ENCODE measurements around the gene PTGIS.
"Not testable (repeated sequence)": the region's sequence is repeated elsewhere in the genome, so short reads cannot be mapped to it uniquely, and the experiment has no call there.

Gene PTGIS

DNA sequence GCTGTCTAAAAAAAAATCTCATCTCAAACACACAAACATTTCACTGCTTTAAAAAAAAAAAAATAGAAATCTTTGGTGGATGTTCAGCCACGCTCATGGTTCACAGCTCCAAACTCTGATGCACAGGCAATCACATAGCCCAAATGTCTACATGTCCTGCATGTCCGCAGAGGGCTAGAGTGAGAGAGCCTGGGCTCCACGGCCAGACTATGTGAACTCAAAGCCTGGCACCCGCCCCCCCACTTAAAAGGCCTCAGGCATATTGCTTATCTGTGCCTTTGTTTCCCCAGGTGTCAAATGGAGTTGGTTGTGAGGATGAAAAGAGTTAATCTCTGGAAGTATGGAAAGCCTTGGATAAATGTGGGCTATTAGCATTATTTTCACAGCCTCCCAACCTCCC, 10.5 kb upstream of the PTGIS start:
- DNase-seq, result no peak

DNA sequence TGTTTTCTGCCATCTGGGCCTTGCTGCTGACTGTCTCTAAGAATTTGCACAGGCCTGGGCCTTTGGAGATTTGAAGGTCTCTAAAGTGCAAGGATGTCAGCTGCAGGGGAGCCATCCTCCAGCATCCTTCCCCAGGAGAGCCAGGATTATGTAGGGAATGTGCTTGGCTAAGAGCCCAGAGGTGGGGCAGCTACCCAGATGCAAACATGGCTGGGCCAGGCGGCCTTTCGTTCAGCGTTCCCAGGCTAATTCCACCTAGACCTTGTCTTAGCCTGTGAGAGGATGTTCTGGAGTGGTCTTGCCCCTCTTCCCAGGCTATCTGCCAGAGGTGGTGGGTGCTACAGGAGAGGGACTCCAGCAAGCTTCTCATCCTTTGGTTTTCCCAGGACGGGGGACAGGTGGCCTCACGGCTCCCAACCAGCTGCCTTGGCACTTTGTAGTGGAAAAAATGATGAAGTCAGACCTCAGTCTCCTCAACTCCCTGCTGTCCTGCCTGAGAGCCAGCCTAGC, 7.7 kb upstream of the PTGIS start:
- DNase-seq, result no peak

DNA sequence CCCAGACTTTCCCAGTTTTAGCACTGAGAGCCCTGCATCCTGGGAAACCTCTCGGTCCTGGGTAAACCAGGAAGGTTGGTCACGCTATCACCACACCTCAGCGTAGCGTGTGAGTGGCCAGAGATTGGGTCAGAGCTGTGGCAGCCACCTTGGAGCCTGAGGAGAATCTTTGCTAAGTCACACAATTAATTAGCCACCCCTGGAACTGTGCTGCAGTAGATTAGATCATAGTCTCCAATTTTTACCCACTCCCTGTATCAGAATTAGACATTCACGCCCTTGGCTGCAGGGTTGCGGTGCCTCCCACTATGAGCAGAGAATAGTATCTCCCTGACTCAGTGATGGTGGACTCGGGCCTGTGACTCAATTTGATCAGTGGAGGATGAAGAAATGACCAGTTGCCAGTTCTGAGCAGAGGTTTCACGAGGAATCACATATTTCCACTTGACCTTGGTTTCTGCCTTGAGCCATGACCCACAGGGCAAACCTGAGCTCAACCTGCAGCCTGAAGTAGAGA, 6.0 kb upstream of the PTGIS start:
- no peak for DNase-seq

DNA sequence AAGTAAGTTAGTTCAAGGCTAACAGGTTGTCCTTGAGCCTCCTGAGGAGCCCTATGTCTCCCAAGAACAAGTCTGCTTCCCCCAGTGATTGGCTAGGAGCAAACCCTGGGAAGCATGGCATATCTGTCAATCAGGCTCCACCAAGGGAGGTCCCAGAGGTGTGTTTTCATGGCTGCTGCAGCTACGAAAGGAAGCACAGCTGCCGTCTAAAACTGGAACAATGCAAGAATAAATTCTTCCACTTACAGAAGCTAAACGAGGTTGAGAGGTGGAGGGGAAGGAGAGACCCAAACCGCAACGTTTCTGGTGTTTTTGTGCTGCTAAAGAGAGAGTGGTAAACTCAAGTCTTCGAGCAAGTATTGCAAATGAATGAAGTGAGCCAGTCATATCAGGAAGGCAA, 4.9 kb upstream of the PTGIS start:
- no peak for DNase-seq

DNA sequence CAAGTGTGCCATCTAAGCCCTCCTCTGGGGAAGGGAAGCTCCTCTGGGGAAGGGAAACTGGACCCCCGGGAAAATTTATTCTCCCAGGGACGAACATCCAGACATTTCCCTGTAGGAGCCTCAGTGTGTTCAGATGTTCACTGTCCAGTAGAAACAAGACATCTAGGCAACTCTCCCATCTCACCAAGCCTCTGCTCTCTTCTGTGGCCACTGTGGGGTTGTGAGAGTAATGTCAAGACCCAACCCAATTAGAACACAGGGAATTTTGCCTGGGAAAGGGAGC, 3.6 kb upstream of the PTGIS start:
- no peak for DNase-seq

DNA sequence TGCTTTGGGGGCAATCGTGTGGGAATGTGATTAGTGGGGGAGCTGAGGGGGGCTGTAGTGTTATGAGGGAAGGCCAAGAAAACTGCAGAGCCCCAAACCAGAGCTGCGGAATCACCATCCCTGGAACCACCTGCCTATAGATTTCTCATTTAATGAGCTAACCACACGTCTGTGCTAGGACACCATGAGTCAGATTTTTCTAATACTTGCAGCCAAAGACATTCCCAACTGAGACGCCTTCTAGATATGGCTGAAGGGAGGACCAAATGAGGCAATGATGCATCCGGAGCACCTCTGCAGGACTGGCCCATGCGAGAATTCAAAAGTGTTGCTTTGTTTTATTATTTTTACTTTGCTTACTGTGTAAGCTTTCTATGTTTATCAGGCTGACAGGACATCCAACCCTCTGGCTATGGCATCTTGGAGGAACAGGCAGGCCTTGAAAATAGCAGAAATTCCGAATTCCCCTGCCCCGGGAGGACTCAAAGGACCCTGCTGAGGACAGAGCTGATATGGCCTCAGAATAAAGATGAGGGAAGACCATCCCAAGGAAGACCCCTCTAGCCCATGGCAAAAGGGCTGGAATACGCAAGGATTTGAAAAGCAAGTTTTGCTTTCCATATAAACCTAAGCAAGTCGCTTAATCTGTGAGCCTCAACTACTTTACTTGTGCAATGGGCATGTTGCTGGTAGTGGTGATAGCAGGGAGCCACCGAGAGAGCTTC, 3.1 kb upstream of the PTGIS start:
- no peak for DNase-seq

DNA sequence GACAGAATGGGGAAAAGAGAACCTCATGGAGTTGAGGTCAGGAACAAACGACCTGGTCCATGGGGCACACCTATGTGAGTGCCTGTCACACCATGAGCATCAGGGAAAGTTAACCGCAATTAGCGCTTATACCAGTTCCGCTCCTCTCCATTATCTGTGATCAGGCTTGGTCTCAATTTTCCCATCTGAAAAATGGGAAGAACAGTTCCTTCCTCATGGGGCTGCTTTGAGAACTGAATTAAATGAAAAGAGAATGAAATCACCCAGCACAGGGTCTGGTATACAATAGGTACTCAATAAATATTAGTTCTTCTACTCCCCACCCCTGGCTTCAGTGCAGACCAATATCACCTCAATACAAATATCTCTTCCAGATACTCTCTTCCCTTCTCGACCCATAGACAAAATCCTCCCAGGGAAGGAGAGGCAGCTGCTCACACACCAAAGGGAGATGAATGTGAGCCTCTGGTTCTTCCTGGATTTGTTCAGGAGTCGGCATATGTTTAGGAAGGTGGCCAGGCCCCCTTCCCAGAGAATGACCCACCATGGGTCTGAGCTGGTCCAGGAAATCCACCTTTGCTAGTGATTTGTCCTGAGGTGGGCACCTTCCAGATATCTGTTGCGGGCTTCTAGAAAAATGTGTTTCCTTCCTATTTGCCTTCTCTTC, 2.4 kb upstream of the PTGIS start:
- DNase-seq, result no peak

DNA sequence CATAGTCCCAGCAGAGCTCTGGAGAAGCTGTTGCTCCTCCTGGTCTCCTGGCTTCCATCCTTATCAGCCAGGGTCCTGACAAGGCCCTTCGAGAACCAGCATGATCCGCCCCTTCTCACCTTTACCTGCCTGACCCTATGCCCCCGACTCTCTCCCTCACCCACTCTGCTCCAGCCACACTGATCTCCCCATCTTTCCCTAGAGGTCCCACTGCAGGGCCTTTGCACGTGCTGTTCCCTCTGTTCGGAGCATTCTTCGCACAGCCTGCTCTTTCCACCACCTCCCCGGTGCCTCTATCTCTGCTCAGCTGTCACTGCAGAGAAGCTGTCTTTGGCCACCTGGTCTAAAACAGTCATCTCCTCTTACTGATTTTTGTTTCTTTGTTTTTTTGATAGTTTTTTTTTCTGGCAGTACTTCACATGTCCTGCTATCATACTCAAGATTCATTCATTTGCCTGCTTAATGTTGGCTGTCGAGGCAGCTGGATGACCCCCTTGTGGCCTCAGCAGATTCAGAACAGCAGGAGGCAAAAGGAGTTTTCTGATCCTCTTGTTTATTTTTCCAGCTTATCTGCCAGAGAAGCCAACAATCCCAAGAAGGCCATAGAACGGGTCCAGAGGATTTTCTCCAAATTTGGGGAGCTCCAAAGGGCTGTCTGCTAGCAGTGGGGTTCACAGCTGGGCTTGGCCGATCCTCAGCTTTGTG, 1.6 kb upstream of the PTGIS start:
- DNase-seq, result no peak

DNA sequence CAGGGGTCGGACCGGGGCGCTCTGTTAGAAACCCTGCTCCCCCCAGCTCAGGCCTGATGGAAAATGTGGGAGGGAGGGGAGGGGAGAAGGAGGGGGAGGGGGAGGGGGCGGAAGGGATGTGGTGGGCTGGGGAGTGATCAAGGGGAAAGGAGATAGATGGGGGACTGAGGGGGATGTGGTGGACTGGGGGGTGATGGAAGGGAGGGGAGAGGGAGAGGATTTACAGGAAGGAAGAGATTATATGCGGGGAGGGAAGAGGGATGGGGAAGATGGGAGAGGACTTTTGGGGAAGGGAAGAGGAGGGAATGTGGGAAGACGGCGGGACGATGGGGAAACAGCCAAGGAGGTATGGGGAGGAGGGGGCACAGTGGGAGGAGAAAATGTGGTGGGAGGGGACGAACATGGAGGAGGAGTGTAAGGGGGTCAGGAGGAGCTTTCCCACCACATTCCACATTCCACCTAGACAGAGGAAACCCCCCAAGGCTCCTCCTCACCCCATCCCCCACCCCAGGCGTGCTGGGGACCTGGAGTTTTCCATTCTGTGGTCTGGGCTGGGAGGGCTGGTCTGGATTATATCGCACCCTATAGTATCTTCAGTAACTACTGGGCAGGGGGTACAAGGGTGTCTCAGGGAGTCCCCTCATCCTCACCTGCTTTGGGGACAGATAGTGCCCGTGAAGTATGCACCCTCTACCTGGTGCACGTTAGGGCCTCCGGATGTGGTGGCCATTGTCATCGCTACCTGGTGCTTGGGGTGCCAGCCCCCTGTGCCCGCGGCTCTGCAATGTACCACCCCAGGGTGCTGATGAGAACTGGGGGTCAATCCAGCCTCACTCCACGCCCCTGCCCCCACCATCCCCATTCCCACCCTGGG, 578 bp upstream of the PTGIS start:
- DNase-seq, result no peak

DNA sequence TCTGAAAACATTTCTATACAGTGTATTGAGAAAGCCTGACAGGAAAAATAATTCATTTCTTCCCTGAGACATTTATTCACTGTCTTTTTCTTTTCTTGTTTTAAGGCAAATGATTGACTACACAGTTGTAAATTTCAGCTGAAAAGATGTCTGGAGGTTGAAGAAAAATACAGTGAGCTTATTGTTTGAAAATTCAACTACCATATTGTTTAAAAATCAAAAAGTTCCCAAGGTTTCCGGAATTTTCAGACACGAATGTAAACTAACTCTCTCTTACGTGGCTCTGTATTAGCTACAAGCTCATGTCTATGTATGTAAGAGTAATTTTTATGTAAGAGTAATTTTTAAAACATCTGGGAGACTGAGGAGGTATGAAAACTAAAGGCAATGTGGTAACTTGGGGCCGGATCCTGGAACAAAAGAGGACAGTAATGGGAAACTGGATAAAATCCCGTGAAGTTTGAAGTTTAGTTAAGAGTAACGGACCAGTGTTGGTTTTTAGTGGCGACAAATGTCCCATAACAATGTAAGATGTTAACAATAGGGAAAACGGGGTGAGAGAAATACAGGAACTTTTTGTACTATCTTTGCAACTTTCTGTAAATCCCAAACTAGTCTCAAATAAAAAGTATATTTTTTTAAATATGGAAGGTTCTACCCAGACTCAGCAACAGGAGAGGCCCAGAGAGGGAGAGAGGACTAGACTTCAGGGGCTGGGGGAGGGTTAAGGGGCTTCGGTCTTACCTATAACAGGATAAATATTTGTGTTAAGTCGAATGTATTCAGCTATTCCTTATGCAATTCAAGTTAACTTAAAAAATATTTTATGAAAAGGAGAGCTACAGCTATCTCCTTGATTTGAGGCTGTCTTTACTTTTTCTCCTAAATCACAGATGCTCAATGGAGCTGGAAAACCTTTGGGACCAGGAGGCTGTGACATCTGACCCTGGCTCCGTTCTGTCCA, 1.3 kb downstream of the PTGIS start:
- DNase-seq, result no peak

DNA sequence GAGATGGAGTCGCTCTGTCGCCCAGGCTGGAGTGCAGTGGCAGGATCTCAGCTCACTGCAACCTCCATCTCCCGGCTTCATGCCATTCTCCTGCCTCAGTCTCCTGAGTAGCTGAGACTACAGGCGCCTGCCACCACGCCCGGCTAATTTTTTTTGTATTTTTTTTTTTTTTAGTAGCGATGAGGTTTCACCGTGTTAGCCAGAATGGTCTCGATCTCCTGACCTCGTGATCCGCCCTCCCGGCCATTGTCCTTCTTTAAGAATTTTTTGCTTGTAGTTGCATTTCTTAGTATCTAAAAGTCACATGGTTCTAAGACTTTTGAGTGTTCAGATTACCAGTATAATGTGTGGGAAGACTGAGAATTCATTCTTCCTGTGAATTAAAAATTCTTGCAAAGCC, 2.9 kb downstream of the PTGIS start:
- not testable (repeated sequence) for DNase-seq

DNA sequence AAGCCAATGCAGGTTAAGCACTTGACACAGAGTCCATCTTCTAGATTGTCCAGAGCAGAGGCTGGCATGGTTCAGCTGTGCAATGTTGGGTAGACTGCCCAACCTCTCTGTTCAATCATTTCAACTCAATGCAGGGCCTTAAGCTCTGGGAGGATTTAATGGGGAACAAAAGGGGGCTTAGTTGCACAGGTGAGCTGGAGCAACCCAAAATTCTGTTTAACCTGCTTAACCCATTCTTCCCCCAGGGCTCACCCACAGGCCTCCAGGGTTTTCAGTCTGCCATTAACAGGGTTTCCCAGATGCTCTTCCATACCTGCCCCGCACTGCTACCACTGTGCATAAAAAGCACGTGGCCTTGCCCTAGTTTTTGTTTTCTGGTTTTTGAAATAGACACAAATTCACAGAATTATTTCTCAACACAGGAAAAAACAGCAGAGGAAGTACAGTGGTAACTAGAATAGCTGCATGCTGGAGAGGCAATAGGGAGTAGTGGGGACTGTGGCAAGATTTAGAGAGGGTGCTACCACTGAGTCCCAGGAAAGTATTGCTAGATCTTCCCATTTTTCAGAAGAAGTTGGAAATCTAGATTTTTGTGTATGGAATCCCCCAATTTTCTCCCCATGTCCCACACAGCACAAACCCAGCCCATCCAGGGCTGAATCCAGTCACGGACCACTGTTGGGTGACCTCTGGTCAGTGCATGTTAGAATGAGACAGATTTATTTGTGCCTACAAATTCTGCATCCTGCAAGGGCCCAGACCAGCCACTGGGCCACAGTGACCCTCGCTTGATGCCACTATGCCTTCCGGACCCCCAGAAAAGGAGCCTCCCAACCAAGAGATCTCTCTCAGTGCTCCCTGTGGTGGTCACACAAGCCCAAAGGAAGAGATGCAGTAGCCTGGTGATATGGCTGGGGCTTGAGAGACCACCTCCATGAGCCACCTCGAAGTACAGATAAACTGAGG, 4.6 kb downstream of the PTGIS start:
- no peak for DNase-seq

DNA sequence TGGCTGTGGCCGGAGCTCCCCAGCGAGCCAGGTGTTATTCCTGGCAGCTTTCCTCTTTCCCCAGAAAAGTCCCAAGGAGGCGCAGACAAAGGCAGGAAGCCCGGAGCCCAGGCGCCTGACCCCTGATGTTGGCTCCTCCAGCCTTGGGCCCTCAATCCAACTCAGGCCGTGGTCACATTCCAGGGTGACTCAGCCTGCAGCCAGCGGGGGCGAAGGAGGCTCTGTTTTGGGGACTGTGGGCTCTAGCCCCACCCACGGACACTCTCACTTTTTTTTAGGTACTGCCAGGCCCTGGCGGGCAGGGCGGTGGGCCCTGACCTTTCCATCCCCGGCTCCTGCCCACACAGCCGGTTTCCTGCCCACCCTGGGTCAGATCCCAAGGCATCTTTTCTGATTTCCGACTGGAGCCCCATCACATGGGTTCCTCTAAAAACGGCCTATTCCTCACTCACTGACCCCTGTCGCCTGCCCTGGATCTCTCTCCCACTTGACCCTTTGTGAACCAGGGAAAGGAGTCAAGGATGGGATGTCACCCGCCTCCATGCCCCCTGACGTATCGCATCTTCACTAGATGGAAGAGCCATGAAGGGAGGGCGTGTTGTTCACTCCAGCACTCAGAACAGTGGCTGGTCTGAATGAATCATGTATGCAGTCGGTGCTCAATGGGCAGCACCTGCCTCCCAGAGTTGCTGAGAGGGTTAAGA, 5.5 kb downstream of the PTGIS start:
- no peak for DNase-seq

DNA sequence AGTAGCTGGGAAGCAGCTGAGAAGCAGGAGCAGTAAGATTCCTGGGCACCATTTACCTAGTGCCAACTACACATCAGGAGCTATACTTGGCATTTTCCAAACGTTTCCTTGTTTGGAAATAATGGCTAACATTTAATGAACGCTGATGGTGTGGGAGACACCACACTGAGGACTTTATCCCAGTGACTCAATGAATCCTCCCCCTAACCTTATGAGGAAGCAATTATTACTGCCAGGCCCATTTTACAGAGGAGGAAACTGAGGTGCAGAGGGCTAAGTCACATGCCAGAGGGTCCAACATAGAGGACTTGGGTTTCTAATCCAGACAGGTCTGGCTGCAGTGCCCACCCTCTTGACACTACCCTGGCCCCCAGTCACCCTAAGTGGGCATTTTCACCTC, 6.1 kb downstream of the PTGIS start:
- no peak for DNase-seq

DNA sequence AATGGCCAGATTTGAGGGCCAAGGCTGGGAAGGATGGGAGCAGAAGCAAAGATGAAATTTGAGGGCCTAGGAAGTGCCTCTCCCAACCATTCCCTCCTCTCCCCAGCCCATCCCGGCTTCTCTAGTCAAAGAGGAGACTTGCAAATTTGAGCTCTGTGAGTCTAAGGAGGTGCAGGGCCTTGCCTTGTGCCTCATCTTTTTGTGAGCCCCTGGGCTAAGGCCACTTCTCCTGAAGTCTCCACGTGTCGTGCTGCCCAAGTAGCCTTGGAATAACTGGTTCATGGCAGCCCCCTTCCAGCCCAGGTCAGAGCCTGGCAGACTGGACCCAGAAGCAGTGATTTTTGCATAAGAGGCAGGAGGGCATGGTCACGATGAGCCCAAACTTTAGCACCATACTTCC, 6.7 kb downstream of the PTGIS start:
- no peak for DNase-seq

DNA sequence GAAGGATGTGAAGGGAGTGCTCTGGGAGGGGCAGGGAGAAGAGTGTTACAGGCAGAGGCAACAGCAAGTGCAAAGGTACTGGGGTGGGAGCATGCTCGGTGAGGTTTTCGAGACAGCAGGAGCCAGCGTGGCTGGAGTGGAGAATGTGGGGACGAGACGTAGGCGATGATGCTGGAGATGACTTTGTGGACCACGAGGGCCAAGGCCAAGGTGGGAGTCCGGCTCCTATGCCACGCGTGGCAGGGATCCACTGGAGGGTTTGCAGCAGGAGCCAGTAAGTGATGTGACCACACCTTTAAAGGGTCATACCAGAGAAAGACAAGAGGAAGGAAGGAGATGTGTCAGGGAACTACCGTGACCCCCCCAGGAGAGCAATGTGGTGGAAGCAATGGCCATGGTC, 7.3 kb downstream of the PTGIS start:
- no peak for DNase-seq

DNA sequence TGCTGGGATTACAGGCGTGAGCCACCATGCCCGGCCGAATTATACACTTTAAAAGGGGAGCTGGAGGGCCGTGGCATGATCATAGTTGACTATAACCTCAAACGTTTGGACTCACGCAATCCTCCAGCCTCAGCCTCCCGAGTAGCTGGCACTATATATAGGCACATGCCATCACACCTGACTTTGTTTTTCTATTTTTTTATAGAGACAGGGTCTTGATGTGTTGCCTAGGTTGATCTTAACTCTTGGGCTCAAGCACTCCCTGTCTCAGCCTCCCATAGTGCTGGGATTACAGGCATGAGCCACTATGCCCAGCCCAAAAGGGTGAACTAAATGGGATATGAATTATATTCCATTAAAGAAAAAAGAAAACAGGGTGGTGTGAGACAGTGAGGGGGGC, 7.8 kb downstream of the PTGIS start:
- DNase-seq, result no peak

DNA sequence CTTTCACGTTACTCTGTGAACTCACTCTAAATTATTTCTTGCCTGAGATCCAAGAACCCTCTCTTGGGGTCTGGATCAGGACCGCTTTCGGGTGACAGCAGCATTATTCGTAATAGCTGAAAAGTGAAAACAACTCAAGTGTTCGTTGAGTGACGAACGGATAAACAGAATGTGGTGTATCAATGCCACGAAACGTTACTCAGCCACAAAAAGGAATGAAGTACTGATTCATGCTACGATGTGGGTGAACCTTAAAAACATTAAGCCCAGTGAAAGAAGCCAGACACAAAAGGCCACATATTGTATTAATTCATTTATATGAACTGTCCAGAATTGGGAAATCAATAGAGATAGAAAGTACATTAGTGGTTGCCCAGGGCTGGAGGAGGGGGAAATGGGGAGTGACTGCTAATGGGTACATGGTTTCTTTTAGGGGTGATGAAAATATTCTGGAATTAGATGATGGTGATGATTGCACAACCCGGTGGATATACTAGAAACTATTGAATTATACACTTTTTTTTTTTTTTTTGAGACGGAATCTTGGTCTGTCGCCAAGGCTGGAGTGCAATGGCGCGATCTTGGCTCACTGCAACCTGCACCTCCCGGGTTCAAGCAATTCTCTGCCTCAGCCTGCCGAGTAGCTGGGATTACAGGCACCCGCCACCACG, 8.4 kb downstream of the PTGIS start:
- DNase-seq, result no peak

DNA sequence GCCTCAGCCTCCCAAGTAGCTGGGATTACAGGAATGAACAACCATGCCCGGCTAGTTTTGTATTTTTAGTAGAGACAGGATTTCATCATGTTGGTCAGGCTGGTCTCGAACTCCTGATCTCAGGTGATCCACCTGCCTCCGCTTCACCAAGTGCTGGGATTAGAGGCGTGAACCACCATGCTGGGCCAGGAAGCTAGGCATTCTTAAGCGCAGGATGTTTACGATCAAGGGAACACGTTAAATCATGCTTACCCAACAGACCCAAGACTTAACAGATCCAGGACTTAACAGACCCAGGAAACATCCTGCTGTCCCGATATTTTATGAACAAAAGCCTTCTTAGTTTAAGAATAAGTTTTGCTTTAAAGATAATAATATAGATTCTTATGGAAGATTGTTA, 9.1 kb downstream of the PTGIS start:
- DNase-seq, result no peak
